Measurements from ENCODE around the gene LRCH3.

GRCh38 chr3:197877902-197878301 is 86.8 kb downstream of the LRCH3 start:
- TF ChIP-seq CTCF (conservative IDR thresholded peaks at IDR 0.05; ENCODE audit: low read depth, low read length) (no peak), EZH2 (IDR thresholded peaks at IDR 0.05; ENCODE audit: borderline replicate concordance, low read depth, low read length, poor library complexity, severe bottlenecking) (no peak)

Data from A673 (cell line).